NCI-H510A treated with DMSO at 0.1 percent for 48 hours (cell line): ENCODE data around the gene SETD1B.
A peak's percentile ranks its signal among the peaks of the same experiment; 100 is the strongest.
"Not testable (repeated sequence)": the region's sequence is repeated elsewhere in the genome, so short reads cannot be mapped to it uniquely, and the experiment has no call there.

ENCODE experiments used
- DNase-seq: peaks from one replicate; lab custom pipeline; 2025; lab: John Stamatoyannopoulos, UW

The SETD1B gene

GRCh38 chr12:121803861-121804416, at the start of gene SETD1B:
SETD1B (plus strand) TSS chr12:121804009; CDS start chr12:121804738, 729 bp downstream.
- DNase-seq: peak; percentile 34

- DNase-seq: no peak
Observed at GRCh38 chr12:121754836-121755235, 49.0 kb upstream of the SETD1B start.

- DNase-seq: no peak
Observed at GRCh38 chr12:121755591-121755990, 48.2 kb upstream of the SETD1B start.

- DNase-seq: not testable (repeated sequence)
Observed at GRCh38 chr12:121758536-121758935, 45.3 kb upstream of the SETD1B start.

- no peak for DNase-seq
Observed at GRCh38 chr12:121762269-121762668, 41.5 kb upstream of the SETD1B start.

- no peak for DNase-seq
Observed at GRCh38 chr12:121764808-121765207, 39.0 kb upstream of the SETD1B start.

GRCh38 chr12:121765573-121765972, 38.2 kb upstream of the SETD1B start:
- DNase-seq: no peak

GRCh38 chr12:121766290-121767039, 37.3 kb upstream of the SETD1B start:
- DNase-seq: no peak

- DNase-seq: no peak
Observed at GRCh38 chr12:121767525-121768016, 36.2 kb upstream of the SETD1B start.

- DNase-seq: no peak
Observed at GRCh38 chr12:121769297-121769830, 34.4 kb upstream of the SETD1B start.

GRCh38 chr12:121769831-121770301, 33.9 kb upstream of the SETD1B start:
- DNase-seq: no peak

- DNase-seq: no peak
Observed at GRCh38 chr12:121770388-121770787, 33.4 kb upstream of the SETD1B start.

- no peak for DNase-seq
Observed at GRCh38 chr12:121770813-121771625, 32.8 kb upstream of the SETD1B start.

- DNase-seq: peak; percentile 79
Observed at GRCh38 chr12:121773011-121773777, 30.6 kb upstream of the SETD1B start.

GRCh38 chr12:121774968-121775474, 28.8 kb upstream of the SETD1B start:
- DNase-seq: no peak

GRCh38 chr12:121775501-121775900, 28.3 kb upstream of the SETD1B start:
- no peak for DNase-seq

GRCh38 chr12:121776190-121777098, 27.4 kb upstream of the SETD1B start:
- DNase-seq: peak; percentile 48

GRCh38 chr12:121778567-121779421, 25.0 kb upstream of the SETD1B start:
- no peak for DNase-seq

GRCh38 chr12:121779422-121779895, 24.4 kb upstream of the SETD1B start:
- DNase-seq: no peak
